Endothelial cell of umbilical vein (primary cell): Measurements from ENCODE around the gene PSG1. TPM values are rescaled to one million over a fixed set of nuclear protein-coding genes. Genes with fewer than 3 reads are reported as not detected.
"Not testable (repeated sequence)": the region's sequence is repeated elsewhere in the genome, so short reads cannot be mapped to it uniquely, and the experiment has no call there.

Experiments used
- BruUV-seq: library from RNA; stranded (reverse); fragments of 400-500 nt; replicated peaks from 2 replicates; lab custom pipeline; 2021; lab: Mats Ljungman, UMichigan
- CTCF ChIA-PET: fragments of 300-600, 350-600 bp; sonication (Branson Sonifier 250); formaldehyde crosslinking; loops from one replicate; lab custom pipeline; 2021; ENCODE audit warnings: antibody characterized with exemption, inconsistent platforms; lab: Charles Lee
- POLR2A ChIA-PET: fragments of 300-600, 350-600 bp; sonication (Branson Sonifier 250); formaldehyde crosslinking; loops from one replicate; lab custom pipeline; 2021; ENCODE audit warnings: antibody characterized with exemption, inconsistent platforms; lab: Charles Lee
- DNase-seq: peaks from one replicate; pipeline ENCODE4 v3.0.0-alpha.2; 2011; ENCODE audit warnings: low read depth, low spot score
- FAIRE-seq: peaks from 2 replicates; lab custom pipeline; 2011; peaks lifted over from hg19 to GRCh38; lab: Jason Lieb, UNC
- H2AFZ ChIP-seq: 2 replicates; pipeline ENCODE4 v1.6.0; 2012; ENCODE audit warnings: low read depth, low read length, control low read depth, inconsistent platforms
- H3K27ac ChIP-seq: 2 replicates; pipeline ENCODE4 v1.5.1; 2011; ENCODE audit warnings: low read depth, mild to moderate bottlenecking, control low read depth, low read length, moderate library complexity; ENCODE audit not compliant: insufficient read depth
- H3K27me3 ChIP-seq, 2 experiments: 2 replicates each; pipeline versions ENCODE4 v1.6.0 to v1.6.1; 2011; ENCODE audit warnings: low read length in 2 of 2, mixed read lengths in 1 of 2; ENCODE audit not compliant: control insufficient read depth in 2 of 2, insufficient read depth in 2 of 2
- H3K36me3 ChIP-seq, 2 experiments: 2 replicates in 1 of 2; 3 replicates in 1 of 2; pipeline ENCODE4 v1.5.1; 2011; ENCODE audit warnings: low read length in 2 of 2, mild to moderate bottlenecking in 1 of 2, moderate library complexity in 1 of 2; ENCODE audit not compliant: control insufficient read depth in 2 of 2, insufficient read depth in 2 of 2; ENCODE audit errors: extremely low read depth in 1 of 2
- H3K4me1 ChIP-seq: 3 replicates; pipeline ENCODE4 v1.5.1; 2011; ENCODE audit warnings: mild to moderate bottlenecking, low read length; ENCODE audit not compliant: control insufficient read depth, insufficient read depth; ENCODE audit errors: extremely low read depth
- H3K4me2 ChIP-seq: 2 replicates; pipeline ENCODE4 v1.6.1; 2011; ENCODE audit warnings: low read length, control low read depth, mixed read lengths; ENCODE audit not compliant: insufficient read depth
- H3K4me3 ChIP-seq, 3 experiments: fragments of 200-600 bp in 1 of 3; sonication (generic), shearing (Covaris generic) in 1 of 3; replicated peaks in 1 of 3; 2 replicates each; pipeline ENCODE4 v1.5.1; 2011 to 2016; ENCODE audit warnings: control low read depth in 3 of 3, low read length in 3 of 3, mild to moderate bottlenecking in 2 of 3, inconsistent platforms in 1 of 3, low read depth in 1 of 3, moderate library complexity in 1 of 3; ENCODE audit not compliant: insufficient read depth in 1 of 3
- H3K79me2 ChIP-seq: 2 replicates; pipeline ENCODE4 v1.6.0; 2012; ENCODE audit warnings: low read length, inconsistent platforms; ENCODE audit not compliant: control insufficient read depth, insufficient read depth
- H3K9ac ChIP-seq: replicated peaks from 2 replicates; pipeline ENCODE3; 2011; ENCODE audit warnings: low read length, control low read depth; ENCODE audit not compliant: insufficient read depth; ENCODE audit errors: extremely low read depth
- H3K9me1 ChIP-seq: replicated peaks from 3 replicates; pipeline ENCODE4 v1.6.0; 2011; ENCODE audit warnings: mild to moderate bottlenecking, low read length; ENCODE audit not compliant: control insufficient read depth, insufficient read depth; ENCODE audit errors: extremely low read depth
- H3K9me3 ChIP-seq: replicated peaks from 2 replicates; pipeline ENCODE4 v1.5.1; 2012; ENCODE audit warnings: low read length, inconsistent platforms; ENCODE audit not compliant: control insufficient read depth, insufficient read depth
- H4K20me1 ChIP-seq: replicated peaks from 2 replicates; pipeline ENCODE3; 2011; ENCODE audit warnings: mild to moderate bottlenecking, low read length; ENCODE audit not compliant: control insufficient read depth, insufficient read depth; ENCODE audit errors: extremely low read depth
- EZH2 ChIP-seq: IDR thresholded peaks from 2 replicates; pipeline ENCODE4 v1.6.1; 2012; ENCODE audit warnings: borderline replicate concordance, low read depth, mild to moderate bottlenecking, moderate library complexity, low read length, inconsistent platforms; ENCODE audit not compliant: severe bottlenecking
- FOS ChIP-seq: IDR thresholded peaks from 2 replicates; pipeline ENCODE4 v1.6.1; 2011; ENCODE audit warnings: mild to moderate bottlenecking, low read length, moderate library complexity, borderline replicate concordance; ENCODE audit not compliant: insufficient read depth
- GATA2 ChIP-seq: IDR thresholded peaks from 2 replicates; pipeline ENCODE4 v1.7.0; 2011; ENCODE audit warnings: low read depth, mild to moderate bottlenecking, moderate library complexity, mixed read lengths, low read length; ENCODE audit not compliant: insufficient read length, insufficient read depth
- JUN ChIP-seq: IDR thresholded peaks from 2 replicates; pipeline ENCODE4 v1.6.1; 2011; ENCODE audit warnings: borderline replicate concordance, low read depth; ENCODE audit not compliant: insufficient read length, insufficient read depth
- MAX ChIP-seq: IDR thresholded peaks from 2 replicates; pipeline ENCODE4 v1.6.1; 2011; ENCODE audit not compliant: insufficient read depth, insufficient read length
- MYC ChIP-seq: IDR thresholded peaks from one replicate; pipeline ENCODE4 v1.6.1; 2011; ENCODE audit warnings: mild to moderate bottlenecking, low read depth, low read length
- POLR2A ChIP-seq: IDR thresholded peaks from 2 replicates; pipeline ENCODE4 v1.6.1; 2012; ENCODE audit warnings: low read depth, mild to moderate bottlenecking, control low read depth, low read length
- POLR2AphosphoS5 ChIP-seq: IDR thresholded peaks from 2 replicates; pipeline ENCODE4 v1.6.1; 2012; ENCODE audit warnings: low read depth, mild to moderate bottlenecking, control low read depth, low read length, moderate library complexity; ENCODE audit not compliant: insufficient read depth
- dilution Hi-C: fragments of 300-500 bp; cut with MboI; formaldehyde crosslinking; loops from one replicate; pipeline ENCODE4 v1.15.0; 2019; ENCODE audit warnings: low sequenced_read_pairs; ENCODE audit not compliant: extremely low pct_ligation_motif_present
- intact Hi-C: fragments of 100-400 bp; cut with micrococcal nuclease; formaldehyde crosslinking; loops from one replicate; pipeline ENCODE4 v1.10.0; 2022
- polyA plus RNA-seq, 4 experiments: library from polyadenylated mRNA; depleted of rRNA in 3 of 4; stranded (reverse) in 3 of 4; unstranded in 1 of 4; fragments of >200 nt; gene quantifications; 2 replicates each; pipeline versions ENCODE4 v1.2.1 to v1.2.3, GENCODE V29; 2011 to 2012; ENCODE audit warnings: missing spikeins in 1 of 4
- total RNA-seq: library from RNA; stranded (reverse); gene quantifications from 2 replicates; pipeline ENCODE4 v1.2.3, GENCODE V29; 2021
- TF ChIP-seq, protein P1 (sequence below), 2 donors: IDR thresholded peaks; 1 replicate in 1 of 2; 2 replicates in 1 of 2; pipeline ENCODE4 v1.5.1; 2011; ENCODE audit warnings: low read length in 2 of 2, mild to moderate bottlenecking in 2 of 2, moderate library complexity in 2 of 2, control low read depth in 1 of 2, inconsistent platforms in 1 of 2, low read depth in 1 of 2; ENCODE audit not compliant: insufficient read depth in 1 of 2; ENCODE audit errors: extremely low read depth in 1 of 2

PSG1 gene
- total and polyA plus RNA-seq, 2 donors (not counting 3 experiments of a cell fraction or from before 2014, with no cell fraction given) = not detected

GRCh38 chr19:42846597-42846996 lies 32.9 kb downstream of the PSG1 start:
- ChIA-PET CTCF (no interaction called here), POLR2A (no interaction called here)
- no peaks in the 10 kb centered on the region for H3K36me3 ChIP-seq
- DNase-seq = no peak
- TF ChIP-seq MYC (no peak), FOS (no peak), POLR2A (no peak), JUN (no peak), EZH2 (no peak), MAX (no peak), POLR2AphosphoS5 (no peak), GATA2 (no peak)
- TF ChIP-seq, protein P1, sequence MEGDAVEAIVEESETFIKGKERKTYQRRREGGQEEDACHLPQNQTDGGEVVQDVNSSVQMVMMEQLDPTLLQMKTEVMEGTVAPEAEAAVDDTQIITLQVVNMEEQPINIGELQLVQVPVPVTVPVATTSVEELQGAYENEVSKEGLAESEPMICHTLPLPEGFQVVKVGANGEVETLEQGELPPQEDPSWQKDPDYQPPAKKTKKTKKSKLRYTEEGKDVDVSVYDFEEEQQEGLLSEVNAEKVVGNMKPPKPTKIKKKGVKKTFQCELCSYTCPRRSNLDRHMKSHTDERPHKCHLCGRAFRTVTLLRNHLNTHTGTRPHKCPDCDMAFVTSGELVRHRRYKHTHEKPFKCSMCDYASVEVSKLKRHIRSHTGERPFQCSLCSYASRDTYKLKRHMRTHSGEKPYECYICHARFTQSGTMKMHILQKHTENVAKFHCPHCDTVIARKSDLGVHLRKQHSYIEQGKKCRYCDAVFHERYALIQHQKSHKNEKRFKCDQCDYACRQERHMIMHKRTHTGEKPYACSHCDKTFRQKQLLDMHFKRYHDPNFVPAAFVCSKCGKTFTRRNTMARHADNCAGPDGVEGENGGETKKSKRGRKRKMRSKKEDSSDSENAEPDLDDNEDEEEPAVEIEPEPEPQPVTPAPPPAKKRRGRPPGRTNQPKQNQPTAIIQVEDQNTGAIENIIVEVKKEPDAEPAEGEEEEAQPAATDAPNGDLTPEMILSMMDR (IDR thresholded peaks at IDR 0.05; ENCODE audit: extremely low read depth in 1 of 2, insufficient read depth in 1 of 2, low read depth in 1 of 2, low read length in 2 of 2) = no peak
- H3K9me3 ChIP-seq = no peaks in the 10 kb centered on the region
- H3K4me3 ChIP-seq = no peak overlapping the region
- no peak overlapping the region for H3K4me2 ChIP-seq
- H2AFZ ChIP-seq = no peak overlapping the region
- FAIRE-seq = no peak
- no peak overlapping the region for H3K27ac ChIP-seq
- no TSS peak for BruUV-seq
- dilution Hi-C loops (no loop called here), intact Hi-C loops (no loop called here)
- H3K9me1 ChIP-seq = no peaks in the 10 kb centered on the region
- H3K27me3 ChIP-seq = no peaks in the 10 kb centered on the region
- H3K9ac ChIP-seq = no peak overlapping the region
- H3K79me2 ChIP-seq = no peaks in the 10 kb centered on the region
- no peaks in the 10 kb centered on the region for H4K20me1 ChIP-seq
- no peaks in the 10 kb centered on the region for H3K4me1 ChIP-seq

DNA sequence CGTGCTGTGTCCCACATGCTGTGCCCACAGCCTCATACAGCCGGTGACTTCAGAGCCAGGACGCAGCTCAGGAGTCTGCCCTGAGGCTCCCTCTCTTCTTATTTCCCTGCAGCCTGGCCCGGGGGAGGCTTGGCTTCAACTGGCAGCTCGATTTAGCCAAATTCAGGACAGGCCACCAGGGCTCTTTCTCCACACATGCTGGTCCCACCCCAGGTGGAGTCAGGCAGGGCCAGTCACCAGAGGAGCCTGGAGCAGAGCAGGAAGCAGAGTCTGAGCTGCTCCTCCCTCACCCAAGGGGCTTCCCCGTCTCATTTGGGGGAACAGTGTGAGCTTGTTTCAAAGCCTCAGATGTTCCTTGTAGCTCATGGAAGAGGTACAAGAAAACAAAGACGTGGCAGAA lies 35.9 kb downstream of the PSG1 start:
- H3K4me3 ChIP-seq, CTCF ChIA-PET, H3K79me2 ChIP-seq, H3K36me3 ChIP-seq, H3K9me3 ChIP-seq, H3K9ac ChIP-seq, H3K27me3 ChIP-seq, BruUV-seq, H3K4me1 ChIP-seq, H3K4me2 ChIP-seq, H3K27ac ChIP-seq, H2AFZ ChIP-seq, H3K9me1 ChIP-seq, H4K20me1 ChIP-seq, intact Hi-C loops, FAIRE-seq, POLR2A ChIA-PET, DNase-seq, dilution Hi-C loops: not testable (repeated sequence)

- intact Hi-C loops, BruUV-seq, H3K9me1 ChIP-seq, H3K9ac ChIP-seq, FAIRE-seq, dilution Hi-C loops, H3K36me3 ChIP-seq, DNase-seq, H3K27ac ChIP-seq, H3K79me2 ChIP-seq, H3K4me2 ChIP-seq, H3K4me1 ChIP-seq, CTCF ChIA-PET, H3K9me3 ChIP-seq, H3K27me3 ChIP-seq, H2AFZ ChIP-seq, H3K4me3 ChIP-seq, H4K20me1 ChIP-seq: not testable (repeated sequence)
- POLR2A ChIA-PET = interaction anchor here (0.7 kb wide), 1 partner anchor 213 kb away, joined by 7 read pairs; no protein-coding TSS in a partner anchor
These were observed 46.6 kb downstream of the PSG1 start for GRCh38 chr19:42832746-42833442.
